HK-2 (cell line): Measurements from ENCODE around the gene SGIP1.
"Not testable (repeated sequence)": the region's sequence is repeated elsewhere in the genome, so short reads cannot be mapped to it uniquely, and the experiment has no call there.

Source experiments
- DNase-seq: peaks from one replicate; pipeline ENCODE4 v3.0.0-alpha.2; 2018; ENCODE audit not compliant: unreplicated experiment

SGIP1 gene

DNA sequence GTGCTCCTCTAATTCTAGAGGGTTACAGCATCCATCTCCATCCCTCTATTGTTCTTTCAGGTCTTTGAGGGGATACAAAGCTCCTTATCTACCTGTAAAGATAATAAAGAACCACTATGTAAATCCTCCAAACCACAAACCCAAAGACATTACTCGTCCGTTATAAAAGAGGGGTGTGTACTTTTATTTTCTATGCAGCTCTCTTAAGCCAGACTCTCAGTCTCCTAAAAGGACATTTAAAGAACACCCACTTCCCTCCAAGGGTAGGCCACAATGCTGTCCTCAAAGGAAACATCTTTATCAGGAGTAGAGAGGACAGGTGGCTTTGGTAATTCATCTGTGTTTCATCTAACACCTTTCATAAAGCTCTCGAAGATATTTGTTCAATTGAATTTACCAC is 150.4 kb downstream of the SGIP1 start:
- no peak for DNase-seq

GRCh38 chr1:66685265-66685664 is 151.3 kb downstream of the SGIP1 start:
- DNase-seq = no peak

- no peak for DNase-seq
Measured at GRCh38 chr1:66685670-66686069, 151.7 kb downstream of the SGIP1 start.

DNA sequence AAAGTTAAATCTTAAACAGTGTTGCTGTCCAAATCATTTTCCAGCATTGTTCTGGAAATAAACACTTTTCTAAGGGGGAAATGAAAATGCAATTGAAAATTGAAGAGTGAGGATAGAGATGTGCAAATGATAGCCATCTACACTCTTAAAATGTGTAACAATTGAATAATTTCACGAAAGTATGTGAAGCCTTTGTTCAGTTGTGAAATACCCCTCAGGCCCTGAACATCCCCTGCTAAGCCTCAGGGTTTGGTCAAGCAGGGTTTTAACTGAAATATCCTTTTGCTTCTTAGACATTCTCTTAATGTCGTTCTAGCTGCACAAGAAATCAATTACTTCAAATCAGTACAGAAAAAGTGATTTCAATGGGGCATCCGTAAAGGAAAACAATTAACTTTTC is 152.5 kb downstream of the SGIP1 start:
- DNase-seq = no peak

- no peak for DNase-seq
Measured at GRCh38 chr1:66687358-66687757, 153.4 kb downstream of the SGIP1 start.

GRCh38 chr1:66690666-66691381 is 156.9 kb downstream of the SGIP1 start:
- DNase-seq = no peak

GRCh38 chr1:66692681-66693080 is 158.7 kb downstream of the SGIP1 start:
- no peak for DNase-seq

GRCh38 chr1:66693856-66694255 is 159.9 kb downstream of the SGIP1 start:
- DNase-seq = no peak

DNA sequence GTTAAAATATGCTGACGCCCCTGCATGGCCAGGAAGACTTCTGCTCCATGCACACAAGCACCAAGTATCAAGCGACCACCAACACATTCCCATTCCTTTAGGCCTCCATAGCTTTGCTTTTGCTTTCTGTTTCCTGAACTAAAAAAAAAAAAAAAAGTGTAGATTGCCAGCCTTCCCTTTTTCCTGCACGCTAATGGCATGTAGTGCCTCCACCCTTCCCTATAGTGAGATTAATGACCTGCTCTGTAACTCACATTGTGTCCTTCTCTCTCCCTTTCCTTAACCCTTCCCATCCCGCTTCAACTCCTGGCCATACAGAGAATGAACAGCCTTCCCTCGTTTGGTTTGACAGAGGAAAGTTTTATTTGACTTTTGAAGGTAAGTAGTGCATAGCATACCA is 161.2 kb downstream of the SGIP1 start:
- no peak for DNase-seq

DNA sequence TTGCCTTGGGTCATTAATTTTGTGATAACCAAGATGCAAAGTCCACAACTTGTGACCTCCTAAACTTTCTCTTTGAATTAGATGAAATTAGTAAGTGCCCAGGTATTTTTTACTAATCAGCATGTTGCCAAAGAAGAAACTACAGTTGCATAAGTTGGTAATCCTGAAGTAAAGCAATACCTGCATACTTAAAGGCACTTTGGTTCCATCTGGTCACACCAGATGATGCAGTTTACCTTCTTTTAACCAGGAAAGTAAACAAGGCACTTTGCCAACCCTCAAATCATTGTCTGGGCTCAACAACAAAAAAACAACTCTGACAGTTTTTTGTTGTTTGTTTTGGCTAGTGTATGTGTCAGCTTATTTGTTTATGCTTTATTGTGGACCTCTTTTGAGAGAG is 162.8 kb downstream of the SGIP1 start:
- no peak for DNase-seq

DNA sequence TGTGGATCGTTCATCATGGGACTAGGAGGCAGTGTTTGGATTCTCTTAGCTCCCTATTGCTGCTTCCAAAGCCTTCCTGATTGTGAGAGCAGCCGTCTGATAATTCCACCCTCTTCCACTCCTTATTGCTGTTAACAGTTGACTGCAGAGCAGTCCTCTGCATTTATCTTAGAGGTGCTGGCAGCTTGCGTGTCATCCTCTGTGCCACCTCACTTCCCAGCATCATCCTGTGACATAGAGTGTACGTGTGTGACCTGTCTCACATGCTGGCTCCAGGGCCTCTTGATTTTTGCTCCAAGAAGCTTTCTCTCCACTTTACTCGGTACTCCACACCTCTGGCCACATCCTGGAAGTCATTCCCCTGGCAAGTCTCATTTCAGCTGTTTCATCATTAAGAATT is 165.3 kb downstream of the SGIP1 start:
- no peak for DNase-seq

- DNase-seq = no peak
Measured at GRCh38 chr1:66704177-66704875, 170.4 kb downstream of the SGIP1 start.

- DNase-seq = no peak
Measured at GRCh38 chr1:66705110-66705509, 171.2 kb downstream of the SGIP1 start.

GRCh38 chr1:66711420-66711819 is 177.5 kb downstream of the SGIP1 start:
- no peak for DNase-seq

DNA sequence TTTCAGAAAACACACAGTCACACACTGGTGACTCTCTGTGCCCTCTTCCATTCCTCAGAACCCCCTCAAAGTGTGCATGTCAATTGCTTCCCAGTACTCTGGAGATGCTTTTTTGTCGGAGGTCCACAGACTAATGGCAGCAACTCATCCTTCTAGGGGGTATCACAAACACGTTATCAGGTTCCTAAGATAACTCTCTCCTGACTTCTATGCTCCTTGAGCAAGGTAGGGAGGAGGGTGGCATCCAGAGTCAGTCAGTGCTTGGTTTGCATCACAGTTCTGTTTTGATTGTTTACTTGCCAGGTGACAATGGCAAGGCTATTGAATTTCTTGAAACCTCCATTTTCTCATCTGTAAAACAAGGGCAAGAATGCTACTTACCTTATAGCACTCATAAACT is 178.9 kb downstream of the SGIP1 start:
- DNase-seq = no peak

- DNase-seq = no peak
Measured at GRCh38 chr1:66723985-66724384, 190.0 kb downstream of the SGIP1 start.

GRCh38 chr1:66725885-66726665 is 192.1 kb downstream of the SGIP1 start:
- peak; percentile 43 for DNase-seq

DNA sequence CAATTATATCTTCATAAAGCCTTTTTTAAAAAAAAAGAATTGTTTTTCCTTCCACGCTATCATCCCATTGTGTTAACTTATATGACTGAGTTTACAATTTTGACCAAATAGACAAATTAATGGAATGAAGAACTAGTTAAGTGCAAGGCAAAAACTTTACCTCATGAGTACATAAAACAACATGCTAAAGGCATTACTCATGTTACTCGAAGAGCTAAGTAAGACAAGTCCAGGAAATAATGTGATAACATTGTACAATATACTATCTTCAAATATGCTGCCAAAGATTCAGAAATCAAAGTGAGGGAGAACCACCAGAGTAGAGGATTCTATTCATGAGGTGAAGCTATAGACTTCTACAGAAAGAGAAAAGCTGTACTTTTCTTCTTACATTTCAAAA is 194.1 kb downstream of the SGIP1 start:
- DNase-seq = no peak

DNA sequence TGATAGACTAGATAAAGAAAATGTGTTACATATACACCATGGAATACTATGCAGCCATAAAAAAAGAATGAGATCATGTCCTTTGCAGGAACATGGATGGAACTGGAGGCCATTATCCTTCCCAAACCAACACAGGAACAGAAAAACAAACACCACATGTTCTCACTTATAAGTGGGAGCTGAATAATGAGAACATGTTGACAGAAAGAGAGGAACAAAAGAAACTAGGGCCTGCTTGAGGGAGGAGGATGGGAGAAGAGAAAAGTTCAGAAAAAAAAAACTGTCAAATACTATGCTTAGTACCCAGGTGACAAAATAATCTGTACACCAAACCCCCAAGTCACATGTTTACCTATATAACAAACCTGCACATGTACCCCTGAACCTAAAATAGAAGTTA is 194.8 kb downstream of the SGIP1 start:
- not testable (repeated sequence) for DNase-seq

- DNase-seq = no peak
Measured at GRCh38 chr1:66729119-66729518, 195.2 kb downstream of the SGIP1 start.

DNA sequence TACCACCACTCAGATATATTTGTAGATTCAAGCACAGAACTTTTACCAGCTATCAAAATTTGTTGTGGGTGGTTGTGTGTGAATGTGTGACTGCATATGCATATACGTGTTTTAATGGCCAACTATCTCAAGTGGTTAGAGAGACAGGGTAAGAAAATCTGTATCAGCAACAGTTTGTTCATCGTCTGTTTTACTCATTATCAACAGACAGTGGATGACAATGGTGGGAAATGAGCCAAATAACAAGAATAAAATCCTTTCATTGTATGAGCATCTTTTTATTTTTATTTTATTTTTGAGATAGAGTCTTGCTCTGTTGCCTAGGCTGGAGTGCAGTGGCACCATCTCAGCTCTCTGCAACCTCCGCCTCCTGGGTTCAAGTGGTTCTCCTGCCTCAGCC is 195.6 kb downstream of the SGIP1 start:
- DNase-seq = no peak

- no peak for DNase-seq
Measured at GRCh38 chr1:66730462-66730861, 196.5 kb downstream of the SGIP1 start.
